Activated naive CD8-positive, alpha-beta T cell treated with anti-CD3 and anti-CD28 coated beads for 36 hours (primary cell): ENCODE measurements around the gene MYCBP2. TPM values are rescaled to one million over a fixed set of nuclear protein-coding genes. Genes with fewer than 3 reads are reported as not detected.
"Not testable (repeated sequence)": the region's sequence is repeated elsewhere in the genome, so short reads cannot be mapped to it uniquely, and the experiment has no call there.

Source experiments
- DNase-seq: peaks from one replicate; pipeline ENCODE4 v3.0.0; 2021
- H3K27ac Mint-ChIP-seq: one replicate; pipeline ENCODE4 v1.8.0; 2022; ENCODE audit warnings: mild to moderate bottlenecking, moderate library complexity, mixed read lengths
- H3K27me3 Mint-ChIP-seq: one replicate; pipeline ENCODE4 v1.8.0; 2022; ENCODE audit warnings: mild to moderate bottlenecking, mixed read lengths
- H3K36me3 Mint-ChIP-seq: one replicate; pipeline ENCODE4 v1.8.0; 2021; ENCODE audit warnings: mild to moderate bottlenecking, mixed read lengths
- H3K4me1 Mint-ChIP-seq: one replicate; pipeline ENCODE4 v1.8.0; 2021; ENCODE audit warnings: mixed read lengths
- H3K4me3 Mint-ChIP-seq: one replicate; pipeline ENCODE4 v1.8.0; 2022; ENCODE audit warnings: mild to moderate bottlenecking, moderate library complexity, mixed read lengths
- H3K9me3 Mint-ChIP-seq: one replicate; pipeline ENCODE4 v1.8.0; 2022; ENCODE audit warnings: mixed read lengths
- total RNA-seq, 2 experiments: library from RNA; stranded (reverse); gene quantifications; one replicate each; pipeline ENCODE4 v1.2.3, GENCODE V29; 2021

MYCBP2 gene
- total RNA-seq, 2 experiments from 2014 or later, result 89.5 to 94.2 TPM

GRCh38 chr13:77350811-77351210 is 23.9 kb upstream of the MYCBP2 start:
- Mint-ChIP-seq H3K4me1 (peaks cover 20% of the 10 kb centered on the region), H3K36me3 (no peaks in the 10 kb centered on the region), H3K4me3 (no peak overlapping the region), H3K9me3 (no peaks in the 10 kb centered on the region), H3K27ac (no peak overlapping the region), H3K27me3 (no peaks in the 10 kb centered on the region)
- DNase-seq, result no peak

- Mint-ChIP-seq H3K36me3 (no peaks in the 10 kb centered on the region), H3K9me3 (no peaks in the 10 kb centered on the region), H3K4me1 (peaks cover 26% of the 10 kb centered on the region), H3K4me3 (no peak overlapping the region), H3K27me3 (no peaks in the 10 kb centered on the region), H3K27ac (no peak overlapping the region)
- DNase-seq, result no peak
Measured at GRCh38 chr13:77349365-77349764, 22.5 kb upstream of the MYCBP2 start.

GRCh38 chr13:77347351-77347750 is 20.5 kb upstream of the MYCBP2 start:
- peaks cover 16% of the 10 kb centered on the region for H3K4me1 Mint-ChIP-seq
- not testable (repeated sequence) for H3K4me3 Mint-ChIP-seq, DNase-seq, H3K36me3 Mint-ChIP-seq, H3K27me3 Mint-ChIP-seq, H3K27ac Mint-ChIP-seq, H3K9me3 Mint-ChIP-seq

GRCh38 chr13:77345150-77345780 is 18.4 kb upstream of the MYCBP2 start:
- H3K27ac Mint-ChIP-seq, result peak overlapping the region; percentile 85
- no peaks in the 10 kb centered on the region for H3K27me3 Mint-ChIP-seq
- H3K9me3 Mint-ChIP-seq, result peaks cover 3% of the 10 kb centered on the region
- peaks cover 16% of the 10 kb centered on the region for H3K4me1 Mint-ChIP-seq
- peak overlapping the region; percentile 11 for H3K4me3 Mint-ChIP-seq
- H3K36me3 Mint-ChIP-seq, result no peaks in the 10 kb centered on the region
- peak; percentile 38 for DNase-seq

GRCh38 chr13:77343841-77344240 is 16.9 kb upstream of the MYCBP2 start:
- no peak for DNase-seq
- Mint-ChIP-seq H3K4me1 (peaks cover 25% of the 10 kb centered on the region), H3K36me3 (no peaks in the 10 kb centered on the region), H3K4me3 (no peak overlapping the region), H3K27ac (no peak overlapping the region), H3K9me3 (peaks cover 3% of the 10 kb centered on the region), H3K27me3 (no peaks in the 10 kb centered on the region)

- H3K9me3 Mint-ChIP-seq, result peaks cover 3% of the 10 kb centered on the region
- H3K4me1 Mint-ChIP-seq, result peaks cover 20% of the 10 kb centered on the region
- no peaks in the 10 kb centered on the region for H3K27me3 Mint-ChIP-seq
- no peak for DNase-seq
- peak overlapping the region; percentile 26 for H3K27ac Mint-ChIP-seq
- H3K36me3 Mint-ChIP-seq, result no peaks in the 10 kb centered on the region
- H3K4me3 Mint-ChIP-seq, result no peak overlapping the region
Measured at GRCh38 chr13:77339408-77339807, 12.5 kb upstream of the MYCBP2 start.

- DNase-seq, result no peak
- peaks cover 3% of the 10 kb centered on the region for H3K9me3 Mint-ChIP-seq
- peak overlapping the region; percentile 26 for H3K27ac Mint-ChIP-seq
- H3K4me1 Mint-ChIP-seq, result peaks cover 20% of the 10 kb centered on the region
- no peaks in the 10 kb centered on the region for H3K36me3 Mint-ChIP-seq
- no peak overlapping the region for H3K4me3 Mint-ChIP-seq
- no peaks in the 10 kb centered on the region for H3K27me3 Mint-ChIP-seq
Measured at GRCh38 chr13:77338961-77339401, 12.1 kb upstream of the MYCBP2 start.

- H3K9me3 Mint-ChIP-seq, result peaks cover 3% of the 10 kb centered on the region
- H3K4me3 Mint-ChIP-seq, result no peak overlapping the region
- H3K27ac Mint-ChIP-seq, result no peak overlapping the region
- H3K4me1 Mint-ChIP-seq, result peaks cover 20% of the 10 kb centered on the region
- H3K36me3 Mint-ChIP-seq, result no peaks in the 10 kb centered on the region
- H3K27me3 Mint-ChIP-seq, result no peaks in the 10 kb centered on the region
- DNase-seq, result no peak
Measured at GRCh38 chr13:77338329-77338728, 11.4 kb upstream of the MYCBP2 start.

GRCh38 chr13:77337159-77337558 is 10.3 kb upstream of the MYCBP2 start:
- Mint-ChIP-seq H3K4me3 (no peak overlapping the region), H3K4me1 (peaks cover 20% of the 10 kb centered on the region), H3K27me3 (no peaks in the 10 kb centered on the region), H3K9me3 (no peaks in the 10 kb centered on the region), H3K36me3 (no peaks in the 10 kb centered on the region), H3K27ac (no peak overlapping the region)
- DNase-seq, result no peak

GRCh38 chr13:77335543-77335942 is 8.6 kb upstream of the MYCBP2 start:
- H3K27me3 Mint-ChIP-seq, result no peaks in the 10 kb centered on the region
- peaks cover 24% of the 10 kb centered on the region for H3K4me1 Mint-ChIP-seq
- DNase-seq, result no peak
- no peaks in the 10 kb centered on the region for H3K36me3 Mint-ChIP-seq
- H3K9me3 Mint-ChIP-seq, result no peaks in the 10 kb centered on the region
- no peak overlapping the region for H3K27ac Mint-ChIP-seq
- no peak overlapping the region for H3K4me3 Mint-ChIP-seq

GRCh38 chr13:77333594-77333993 is 6.7 kb upstream of the MYCBP2 start:
- Mint-ChIP-seq H3K4me1 (peaks cover 12% of the 10 kb centered on the region), H3K36me3 (no peaks in the 10 kb centered on the region), H3K9me3 (no peaks in the 10 kb centered on the region), H3K4me3 (no peak overlapping the region), H3K27ac (no peak overlapping the region), H3K27me3 (no peaks in the 10 kb centered on the region)
- DNase-seq, result no peak

GRCh38 chr13:77331421-77331820 is 4.5 kb upstream of the MYCBP2 start:
- Mint-ChIP-seq H3K27me3 (no peaks in the 10 kb centered on the region), H3K4me3 (peak overlapping the region; percentile 42), H3K36me3 (peaks cover 1% of the 10 kb centered on the region), H3K27ac (peak overlapping the region; percentile 63), H3K9me3 (no peaks in the 10 kb centered on the region), H3K4me1 (peaks cover 18% of the 10 kb centered on the region)
- DNase-seq, result no peak

- Mint-ChIP-seq H3K36me3 (peaks cover 8% of the 10 kb centered on the region), H3K4me3 (peak overlapping the region; percentile 91), H3K4me1 (peaks cover 18% of the 10 kb centered on the region), H3K9me3 (no peaks in the 10 kb centered on the region), H3K27me3 (no peaks in the 10 kb centered on the region), H3K27ac (peak overlapping the region; percentile 92)
- DNase-seq, result no peak
Measured at GRCh38 chr13:77329911-77330584, 3.2 kb upstream of the MYCBP2 start.

- H3K9me3 Mint-ChIP-seq, result no peaks in the 10 kb centered on the region
- H3K27me3 Mint-ChIP-seq, result no peaks in the 10 kb centered on the region
- DNase-seq, result peak; percentile 90
- peaks cover 8% of the 10 kb centered on the region for H3K36me3 Mint-ChIP-seq
- peak overlapping the region; percentile 91 for H3K4me3 Mint-ChIP-seq
- H3K27ac Mint-ChIP-seq, result peak overlapping the region; percentile 92
- H3K4me1 Mint-ChIP-seq, result peaks cover 24% of the 10 kb centered on the region
Measured at GRCh38 chr13:77329133-77329910, 2.4 kb upstream of the MYCBP2 start.

- Mint-ChIP-seq H3K4me1 (peaks cover 29% of the 10 kb centered on the region), H3K27me3 (no peaks in the 10 kb centered on the region), H3K9me3 (no peaks in the 10 kb centered on the region), H3K36me3 (peaks cover 12% of the 10 kb centered on the region), H3K27ac (peak overlapping the region; percentile 92), H3K4me3 (peak overlapping the region; percentile 91)
- no peak for DNase-seq
Measured at GRCh38 chr13:77328819-77329132, 1.9 kb upstream of the MYCBP2 start.
